HG02678 (cell line): Measurements from ENCODE around the gene IDI2.
"Not testable (repeated sequence)": the region's sequence is repeated elsewhere in the genome, so short reads cannot be mapped to it uniquely, and the experiment has no call there.

Source experiments
- ATAC-seq: cut with Tn5 transposase; IDR thresholded peaks from one replicate; pipeline ENCODE4 v1.9.1; 2021; ENCODE audit warnings: mild to moderate bottlenecking, moderate library complexity; ENCODE audit not compliant: unreplicated experiment

Gene IDI2

DNA sequence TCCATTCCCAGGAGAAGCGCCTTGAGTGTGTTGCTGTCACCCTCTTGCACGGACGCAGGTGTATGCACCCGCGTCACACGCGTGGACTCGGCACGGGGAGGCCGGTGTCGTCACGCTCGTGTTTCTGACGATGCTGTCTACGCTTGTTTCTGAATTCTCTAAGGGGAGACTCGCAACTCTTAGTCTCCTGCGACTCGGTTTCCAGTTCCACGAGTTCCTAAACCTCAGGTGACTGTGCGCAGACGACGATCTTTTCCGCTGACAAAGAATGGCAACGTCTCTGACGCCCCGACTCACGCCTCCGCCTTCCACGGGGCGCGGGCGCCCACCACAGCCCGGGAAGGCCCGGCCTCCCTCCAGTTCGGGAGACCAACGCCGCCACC is 22.7 kb upstream of the IDI2 start:
- ATAC-seq = no peak

GRCh38 chr10:1047937-1048336 is 22.3 kb upstream of the IDI2 start:
- no peak for ATAC-seq

DNA sequence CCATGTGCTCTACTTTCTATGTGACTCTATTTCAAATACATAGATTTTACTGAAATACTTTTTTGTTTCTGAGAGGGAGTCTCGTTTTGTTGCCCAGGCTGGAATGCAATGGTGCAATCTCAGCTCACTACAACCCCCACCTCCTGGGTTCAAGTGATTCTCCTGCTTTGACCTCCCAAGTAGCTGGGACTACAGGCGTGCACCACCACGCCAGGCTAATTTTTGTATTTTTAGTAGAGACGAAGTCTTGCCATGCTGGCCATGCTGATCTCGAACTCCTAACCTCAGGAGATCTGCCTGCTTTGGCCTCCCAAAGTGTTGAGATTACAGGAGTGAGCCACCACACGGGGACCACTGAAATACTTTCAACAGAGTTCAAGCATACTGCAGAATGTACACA is 19.8 kb upstream of the IDI2 start:
- ATAC-seq = no peak

GRCh38 chr10:1044964-1045363 is 19.3 kb upstream of the IDI2 start:
- ATAC-seq = no peak

- ATAC-seq = no peak
These were observed 18.5 kb upstream of the IDI2 start for GRCh38 chr10:1044146-1044545.

GRCh38 chr10:1043532-1043995 is 17.9 kb upstream of the IDI2 start:
- peak; percentile 67 for ATAC-seq

DNA sequence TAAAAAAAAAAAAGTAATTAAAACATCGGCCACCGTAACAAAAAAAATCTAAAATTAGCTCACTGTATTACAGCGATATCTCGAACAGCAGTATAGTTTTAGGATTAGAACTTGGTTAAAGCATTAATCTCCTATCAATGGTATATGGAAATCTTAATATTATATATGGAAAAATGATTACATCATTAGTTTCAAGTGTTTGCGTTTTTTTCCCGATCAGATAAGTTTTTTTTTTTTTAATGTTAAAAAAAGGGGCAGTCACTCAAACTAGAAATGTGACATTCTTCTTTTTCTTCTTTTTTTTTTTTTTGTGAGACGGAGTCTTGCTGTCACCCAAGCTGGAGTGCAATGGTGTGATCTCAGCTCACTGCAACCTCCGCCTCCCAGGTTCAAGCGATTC is 15.9 kb upstream of the IDI2 start:
- no peak for ATAC-seq

- ATAC-seq = no peak
These were observed 14.5 kb upstream of the IDI2 start for GRCh38 chr10:1040133-1040532.

DNA sequence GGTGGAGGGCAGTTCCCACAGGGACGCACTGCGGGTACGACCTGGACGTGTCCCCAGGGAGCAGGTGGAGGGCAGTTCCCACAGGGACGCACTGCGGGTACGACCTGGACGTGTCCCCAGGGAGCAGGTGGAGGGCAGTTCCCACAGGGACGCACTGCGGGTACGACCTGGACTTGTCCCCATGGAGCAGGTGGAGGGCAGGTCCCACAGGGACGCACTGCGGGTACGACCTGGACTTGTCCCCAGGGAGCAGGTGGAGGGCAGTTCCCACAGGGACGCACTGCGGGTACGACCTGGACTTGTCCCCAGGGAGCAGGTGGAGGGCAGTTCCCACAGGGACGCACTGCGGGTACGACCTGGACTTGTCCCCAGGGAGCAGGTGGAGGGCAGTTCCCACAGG is 13.1 kb upstream of the IDI2 start:
- not testable (repeated sequence) for ATAC-seq

GRCh38 chr10:1037098-1037497 is 11.4 kb upstream of the IDI2 start:
- no peak for ATAC-seq

DNA sequence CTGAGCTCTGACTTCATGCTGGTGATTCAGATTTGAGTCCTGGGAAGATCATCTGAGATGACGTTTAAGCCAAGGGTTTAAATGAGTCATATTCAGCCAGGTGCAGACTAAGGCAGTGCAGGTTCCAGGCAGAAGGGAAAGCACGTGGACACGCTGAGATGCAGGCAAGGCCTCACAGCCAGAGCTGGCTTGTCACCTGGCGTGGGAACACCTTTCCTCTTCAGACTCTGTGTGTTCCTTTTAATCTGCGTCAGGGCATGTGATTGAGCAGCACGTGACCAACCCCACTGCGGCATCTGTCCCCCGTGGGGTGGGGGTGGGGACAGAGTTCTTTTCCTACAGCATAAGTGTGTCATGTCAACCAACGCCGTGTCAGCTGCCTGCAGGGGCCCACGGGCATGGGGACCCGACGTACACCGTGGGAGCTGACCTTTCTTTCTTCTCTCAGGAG is 10.7 kb upstream of the IDI2 start:
- no peak for ATAC-seq

DNA sequence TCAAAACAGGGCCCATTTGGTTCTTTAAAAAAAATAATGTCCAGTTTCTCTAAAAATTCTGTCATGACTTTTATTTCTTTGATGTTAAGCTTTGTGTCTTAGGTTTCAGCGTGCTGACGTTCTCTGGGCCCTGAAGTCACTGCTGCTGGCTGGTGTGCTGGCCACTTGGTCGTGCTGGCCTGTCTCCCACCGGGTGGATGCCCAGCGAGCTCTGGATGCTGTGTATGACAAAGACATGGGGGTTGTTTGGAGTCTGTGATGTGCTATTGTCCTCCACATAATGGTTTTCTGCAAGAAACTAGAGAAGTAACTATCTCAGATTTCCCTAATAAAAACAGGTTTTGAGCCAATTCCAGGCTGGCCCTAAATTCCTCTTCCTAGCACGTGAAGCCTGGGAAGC is 9.5 kb upstream of the IDI2 start:
- no peak for ATAC-seq

DNA sequence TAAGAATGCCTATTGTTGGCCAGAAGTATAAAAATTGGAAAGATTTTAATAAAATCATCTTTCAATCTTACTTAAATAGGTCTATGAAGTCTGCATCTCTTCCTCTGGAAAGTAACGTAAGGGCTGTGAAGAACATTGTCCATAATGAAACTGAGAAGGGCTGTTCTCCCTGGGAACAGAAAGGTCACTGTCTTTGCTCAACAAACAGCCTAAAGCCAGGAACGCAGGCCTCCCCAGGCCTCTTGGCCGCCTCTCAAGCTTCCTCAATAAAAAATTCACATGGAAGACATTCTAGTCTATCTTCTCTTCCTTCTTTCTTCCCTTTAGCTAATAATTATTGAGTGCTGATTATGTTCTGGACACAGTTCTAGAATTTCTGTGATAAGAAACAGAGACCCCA is 9.1 kb upstream of the IDI2 start:
- ATAC-seq = no peak

GRCh38 chr10:1033601-1034000 is 7.9 kb upstream of the IDI2 start:
- ATAC-seq = no peak

GRCh38 chr10:1029838-1030237 is 4.2 kb upstream of the IDI2 start:
- no peak for ATAC-seq

DNA sequence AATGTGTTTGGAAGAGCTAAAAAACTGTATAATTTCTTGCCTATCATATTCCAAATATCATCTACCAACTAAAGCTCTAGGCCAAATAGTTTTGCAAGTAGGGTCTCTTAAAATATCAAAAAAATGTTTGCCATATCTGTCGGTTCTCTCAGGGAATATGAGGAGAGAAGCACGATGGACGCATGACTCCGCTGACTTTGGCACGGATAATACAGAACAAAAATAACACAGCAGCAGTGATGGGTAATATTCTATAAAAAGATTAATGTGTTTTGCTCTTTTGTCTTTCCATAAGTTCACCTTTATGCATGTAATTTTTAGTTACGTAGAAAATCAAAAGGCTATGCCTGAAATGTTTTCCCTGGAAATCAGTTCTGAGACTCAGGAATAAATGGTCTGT is 919 bp upstream of the IDI2 start:
- no peak for ATAC-seq

DNA sequence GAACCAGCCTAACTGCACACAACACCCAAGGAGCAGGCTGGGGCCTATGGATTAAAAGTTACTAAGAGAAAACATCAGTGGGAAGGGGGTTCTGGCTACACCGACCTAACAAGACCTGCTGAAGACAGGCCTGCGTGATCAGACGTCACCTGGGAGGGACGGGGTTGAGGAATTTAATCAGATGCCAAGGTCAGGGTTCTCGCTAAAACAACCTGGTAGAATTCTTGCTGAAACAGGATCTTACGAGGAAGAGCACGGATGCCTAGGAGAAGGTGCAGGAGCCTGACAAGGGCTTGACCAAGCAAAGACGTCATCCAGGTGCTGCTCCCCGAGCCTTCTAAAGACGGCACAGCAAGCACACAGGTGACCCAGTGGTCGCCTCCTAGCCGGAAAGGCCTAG is 1.6 kb downstream of the IDI2 start:
- ATAC-seq = no peak

- no peak for ATAC-seq
These were observed 3.2 kb downstream of the IDI2 start for GRCh38 chr10:1022413-1022812.

DNA sequence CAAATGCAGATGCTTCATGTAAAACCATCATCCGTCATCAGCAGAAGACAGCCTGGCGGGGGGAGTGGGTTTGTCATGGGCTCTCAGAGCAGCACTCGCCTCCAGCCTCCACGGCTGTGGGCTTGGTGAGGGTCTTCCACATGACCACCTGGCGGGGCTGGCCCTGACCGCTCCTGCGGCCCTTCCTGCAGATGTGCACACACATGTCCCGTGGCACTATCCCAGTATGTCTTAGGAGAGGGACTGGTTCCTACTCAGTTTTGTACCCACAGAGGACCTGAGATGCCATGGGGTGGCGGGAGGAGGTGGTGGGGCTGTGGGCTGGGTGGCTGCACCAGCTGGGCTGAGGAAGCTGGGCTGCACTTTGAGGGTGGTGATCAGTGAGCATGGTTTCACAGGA is 4.7 kb downstream of the IDI2 start:
- no peak for ATAC-seq

DNA sequence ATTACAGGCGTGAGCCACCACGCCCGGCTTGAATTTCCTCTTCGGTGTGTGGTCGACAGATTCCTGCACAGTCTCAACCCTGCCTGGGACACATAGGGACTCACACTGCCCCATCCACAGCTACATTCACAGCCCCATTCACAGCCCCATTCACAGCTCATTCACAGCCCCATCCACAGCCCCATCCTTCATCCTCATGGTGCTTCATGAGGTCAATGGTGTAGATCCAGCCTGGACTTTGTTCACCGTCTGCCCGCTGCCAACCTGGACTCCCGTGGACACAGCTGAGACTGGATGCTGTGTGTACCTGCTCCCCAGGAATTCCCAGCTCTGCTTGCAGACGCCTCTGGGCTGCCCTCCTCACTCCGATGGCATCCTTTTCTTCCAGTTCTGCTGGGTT is 5.2 kb downstream of the IDI2 start:
- ATAC-seq = no peak

DNA sequence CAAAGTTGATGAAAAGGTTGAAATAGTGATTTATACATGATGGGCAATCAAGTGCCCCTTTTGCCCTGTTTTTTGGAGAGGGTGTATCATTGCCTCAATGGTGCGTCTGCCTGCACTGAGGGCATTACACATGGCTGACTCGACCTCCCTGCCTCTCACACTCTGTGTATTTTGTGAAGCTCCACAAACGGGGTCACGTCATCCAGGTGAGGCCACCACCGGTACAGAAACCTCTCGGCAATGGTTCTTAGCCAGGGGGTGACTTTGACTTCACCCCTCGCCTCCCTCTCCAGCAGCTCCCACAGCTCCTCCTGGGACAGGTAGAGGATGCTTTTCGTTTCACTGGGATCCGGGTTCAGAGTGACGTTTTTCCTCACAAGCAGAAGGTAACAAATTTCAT is 6.3 kb downstream of the IDI2 start:
- ATAC-seq = no peak

GRCh38 chr10:1015688-1016087 is 10.0 kb downstream of the IDI2 start:
- ATAC-seq = no peak

GRCh38 chr10:1011696-1012095 is 14.0 kb downstream of the IDI2 start:
- no peak for ATAC-seq

DNA sequence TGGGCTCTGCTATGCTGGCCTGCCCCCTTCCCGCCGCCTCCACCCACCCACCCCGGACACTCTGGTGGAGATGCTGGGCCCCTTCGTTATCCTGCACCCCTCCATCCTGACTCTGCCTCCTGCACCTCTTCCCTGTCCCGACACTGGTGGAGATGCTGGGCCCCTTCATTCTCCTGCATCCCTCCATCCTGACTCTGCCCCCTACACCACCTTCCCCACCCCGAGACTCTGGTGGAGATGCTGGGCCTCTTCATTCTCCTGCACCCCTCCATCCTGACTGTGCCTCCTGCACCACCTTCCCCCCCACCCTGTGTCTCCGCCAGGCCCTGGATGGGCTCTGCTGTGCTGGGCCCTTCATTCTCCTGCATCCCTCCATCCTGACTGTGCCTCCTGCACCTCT is 15.0 kb downstream of the IDI2 start:
- ATAC-seq = no peak
